Small intestine (tissue), 7 donors: Measurements from ENCODE around the gene TMEM63A. TPM values are rescaled to one million over a fixed set of nuclear protein-coding genes. Genes with fewer than 3 reads are reported as not detected.

Source experiments
- DNase-seq, 2 donors: peaks; one replicate each; pipeline versions ENCODE4 v3.0.0 to v3.0.0-alpha.2; 2013
- FAIRE-seq: peaks from 2 replicates; lab custom pipeline; 2012; peaks lifted over from hg19 to GRCh38; lab: Jason Lieb, UNC
- H3K27ac ChIP-seq, 3 donors: one replicate each; pipeline ENCODE4 v1.5.1; 2013; ENCODE audit warnings: low read length in 2 of 3, mild to moderate bottlenecking in 2 of 3, control low read depth in 1 of 3, inconsistent platforms in 1 of 3, low read depth in 1 of 3, moderate library complexity in 1 of 3
- H3K27me3 ChIP-seq, 3 donors: one replicate each; pipeline ENCODE4 v1.6.1; 2013; ENCODE audit warnings: low read length in 3 of 3, inconsistent platforms in 1 of 3; ENCODE audit not compliant: control insufficient read depth in 3 of 3, insufficient read depth in 3 of 3
- H3K36me3 ChIP-seq, 3 donors: one replicate each; pipeline ENCODE4 v1.6.1; 2013; ENCODE audit warnings: low read length in 3 of 3, inconsistent platforms in 1 of 3, low read depth in 1 of 3, mild to moderate bottlenecking in 1 of 3, moderate library complexity in 1 of 3; ENCODE audit not compliant: control insufficient read depth in 3 of 3, insufficient read depth in 2 of 3
- H3K4me1 ChIP-seq, 3 donors: one replicate each; pipeline ENCODE4 v1.6.1; 2013; ENCODE audit warnings: low read length in 2 of 3, inconsistent platforms in 1 of 3, low read depth in 1 of 3, mild to moderate bottlenecking in 1 of 3, moderate library complexity in 1 of 3; ENCODE audit not compliant: control insufficient read depth in 3 of 3, insufficient read depth in 2 of 3
- H3K4me3 ChIP-seq, 3 donors: one replicate each; pipeline ENCODE4 v1.5.1; 2013; ENCODE audit warnings: low read length in 3 of 3, control low read depth in 1 of 3, inconsistent platforms in 1 of 3, low read depth in 1 of 3, mild to moderate bottlenecking in 1 of 3, moderate library complexity in 1 of 3
- H3K9me3 ChIP-seq, 2 donors: one replicate each; pipeline ENCODE4 v1.6.1; 2013; ENCODE audit warnings: low read depth in 1 of 2, low read length in 1 of 2; ENCODE audit not compliant: control insufficient read depth in 2 of 2, insufficient read depth in 1 of 2
- WGBS, 3 donors: extraction: QIAGEN DNeasy Blood & Tissue Kit; methylation state at CpG; one replicate each; pipeline ENCODE4 v1.1.7; 2013; 5-methylcytosine and 5-hydroxymethylcytosine counted together
- polyA plus RNA-seq, 4 donors: library from polyadenylated mRNA; stranded (reverse) in 3 of 4; unstranded in 1 of 4; fragments of 200-250 nt in 3 of 4; fragments of 120-200 nt in 1 of 4; gene quantifications; one replicate each; pipeline versions ENCODE4 v1.2.1 to v1.2.3, GENCODE V29; 2013
- donor health status: healthy with polysubstance abuse.
- donor health status: control.
- donor health status: control.
- donor health status: Bipolar disorder and iron deficiency.
- donor health status: healthy.

TMEM63A gene
- polyA plus RNA-seq, 4 donors: 5.1 to 99.2 (median 35.0) TPM

DNA sequence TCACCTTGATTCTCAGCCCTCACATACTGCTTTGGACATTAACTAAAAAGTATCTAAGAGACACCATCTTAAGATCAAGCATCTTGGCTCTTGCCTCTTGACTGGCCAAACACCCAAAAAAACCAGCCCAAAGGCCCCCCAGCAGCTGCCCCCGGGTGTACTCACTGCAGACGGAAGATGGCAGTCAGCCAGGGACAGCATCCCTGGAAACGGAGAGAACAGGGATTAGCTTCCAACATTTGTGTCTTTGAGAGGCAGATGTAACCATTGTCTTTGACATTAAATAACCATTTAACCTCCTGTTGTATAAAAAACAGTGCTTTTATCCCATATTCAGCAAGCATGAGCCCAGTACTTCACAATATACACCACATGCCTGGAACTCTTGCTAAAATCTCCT is 11.3 kb downstream of the TMEM63A start:
- peaks cover 0 to 11% (median 7%) of the 10 kb centered on the region in 3 donors for H3K4me1 ChIP-seq
- 55 to 83% (median 68%) methylated on average over 3 of the region's 3 CpGs for WGBS, 3 donors
- H3K27ac ChIP-seq: no peak overlapping the region
- H3K4me3 ChIP-seq: no peak overlapping the region
- H3K27me3 ChIP-seq: no peaks in the 10 kb centered on the region
- DNase-seq (no peak), FAIRE-seq (no peak)
- peaks cover 5 to 83% (median 13%) of the 10 kb centered on the region in 3 donors for H3K36me3 ChIP-seq
- H3K9me3 ChIP-seq: no peaks in the 10 kb centered on the region

DNA sequence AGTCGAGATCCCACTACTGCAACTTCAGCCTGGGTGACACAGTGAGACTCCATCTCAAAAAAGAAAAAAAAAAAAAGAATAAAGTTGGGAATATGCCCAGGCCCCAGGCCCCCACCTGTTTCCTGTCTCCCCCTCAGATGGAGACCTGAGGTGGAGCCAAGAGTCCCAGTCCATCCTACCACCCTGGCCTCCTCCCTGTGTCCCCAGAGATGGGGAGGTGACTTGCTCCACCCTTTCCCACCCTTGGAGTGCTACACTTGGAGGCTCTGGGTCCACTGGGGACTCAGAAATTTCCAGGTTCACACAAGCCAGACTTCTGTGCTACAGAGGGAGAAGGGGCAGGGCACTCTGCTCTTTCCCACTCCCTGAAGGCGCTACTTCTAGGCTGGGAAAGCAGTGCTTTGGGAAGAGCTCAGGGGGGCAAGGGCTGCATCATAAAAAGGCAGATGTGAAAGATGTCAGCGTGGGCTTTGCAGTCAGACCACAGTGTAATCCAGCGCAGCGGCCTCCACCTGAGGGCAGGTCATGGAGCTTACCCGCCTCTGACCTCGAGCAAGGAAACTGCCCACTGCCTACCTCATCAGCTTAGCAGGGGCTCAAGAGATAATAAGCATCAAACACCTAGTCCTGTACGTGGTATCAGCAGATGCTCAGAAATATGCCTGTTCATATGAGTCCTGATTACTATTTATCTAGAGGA is 13.4 kb downstream of the TMEM63A start:
- 92 to 95% (median 95%) methylated on average over 8 of the region's 8 CpGs for WGBS, 3 donors

DNA sequence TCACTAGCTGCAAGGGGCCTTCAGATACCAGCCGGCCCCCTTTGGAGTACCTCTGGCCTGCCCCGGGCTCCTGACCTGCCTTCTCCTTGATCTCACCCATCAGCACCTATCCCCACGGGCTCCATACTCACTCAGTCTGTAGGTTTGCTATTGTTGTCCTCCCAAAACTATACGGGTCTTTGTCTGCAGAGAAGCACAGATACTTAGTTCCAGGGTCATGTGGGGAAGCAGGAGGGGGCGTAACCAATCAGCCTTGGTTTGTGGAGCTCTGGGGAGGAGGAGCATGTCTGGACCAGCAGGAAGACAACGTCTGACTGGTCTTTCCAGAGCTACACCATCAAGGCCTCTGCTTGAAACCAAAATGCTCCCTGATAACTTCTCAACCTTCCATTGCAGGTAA is 15.2 kb downstream of the TMEM63A start:
- peaks cover 0 to 6% (median 3%) of the 10 kb centered on the region in 3 donors for H3K4me1 ChIP-seq
- H3K27ac ChIP-seq: no peak overlapping the region
- DNase-seq (no peak), FAIRE-seq (no peak)
- H3K36me3 ChIP-seq: peaks cover 5 to 85% (median 27%) of the 10 kb centered on the region in 3 donors
- no peak overlapping the region for H3K4me3 ChIP-seq
- H3K9me3 ChIP-seq: no peaks in the 10 kb centered on the region
- 68 to 72% (median 70%) methylated on average over 6 of the region's 6 CpGs for WGBS, 3 donors
- no peaks in the 10 kb centered on the region for H3K27me3 ChIP-seq

More for the DNA sequence above, 13.4 kb downstream of the TMEM63A start:
- H3K4me1 ChIP-seq: peaks cover 0 to 6% (median 3%) of the 10 kb centered on the region in 3 donors
- H3K27ac ChIP-seq: no peak overlapping the region
- no peaks in the 10 kb centered on the region for H3K9me3 ChIP-seq
- DNase-seq (no peak), FAIRE-seq (no peak)
- peaks cover 5 to 81% (median 21%) of the 10 kb centered on the region in 3 donors for H3K36me3 ChIP-seq
- H3K4me3 ChIP-seq: no peak overlapping the region
- no peaks in the 10 kb centered on the region for H3K27me3 ChIP-seq

DNA sequence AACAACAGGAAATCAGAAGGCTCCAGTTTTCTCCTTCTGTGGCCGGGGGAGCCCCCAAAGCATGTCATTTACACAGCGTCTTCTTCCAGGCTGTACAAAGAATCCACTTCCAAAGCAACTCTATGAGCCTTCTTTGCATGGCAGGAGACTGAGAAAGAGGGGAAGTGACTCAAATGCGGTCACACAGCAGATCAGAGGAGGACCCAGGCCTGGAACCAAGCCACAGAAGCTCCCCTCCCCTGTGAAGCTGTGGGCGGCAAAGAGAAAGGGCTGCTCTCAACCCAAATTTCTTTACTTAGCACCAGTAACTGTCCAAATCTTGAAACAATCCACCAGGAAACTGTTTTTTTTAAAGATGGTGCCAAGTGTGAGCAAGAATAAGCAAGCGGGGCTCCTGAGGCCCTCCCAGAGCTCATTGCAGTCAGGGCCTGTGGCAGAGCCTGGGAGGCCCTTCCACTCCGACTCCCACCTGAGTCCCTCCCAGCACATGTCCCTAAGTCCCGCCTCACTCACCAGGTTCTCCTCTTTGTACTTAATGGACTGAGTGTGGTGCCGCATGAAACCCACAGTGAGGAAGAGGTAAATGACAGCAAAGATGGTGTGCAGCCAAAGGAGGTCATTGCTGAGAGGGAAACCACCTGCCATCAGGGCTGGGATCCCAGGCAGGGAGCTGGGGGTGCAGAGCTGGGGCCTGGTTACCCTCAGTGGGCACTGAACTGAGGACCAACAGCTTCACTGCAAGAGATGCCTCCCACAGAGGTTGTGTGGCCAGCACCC is 15.9 kb downstream of the TMEM63A start:
- peaks cover 5 to 85% (median 27%) of the 10 kb centered on the region in 3 donors for H3K36me3 ChIP-seq
- H3K27ac ChIP-seq: peak overlapping the region in 1 of 3 donors; percentile 19
- H3K4me1 ChIP-seq: peaks cover 0 to 6% (median 3%) of the 10 kb centered on the region in 3 donors
- no peaks in the 10 kb centered on the region for H3K27me3 ChIP-seq
- WGBS, 3 donors: 73 to 92% (median 86%) methylated on average over 8 of the region's 8 CpGs
- DNase-seq: no peak
- H3K4me3 ChIP-seq: no peak overlapping the region
- no peaks in the 10 kb centered on the region for H3K9me3 ChIP-seq
- no peak for FAIRE-seq

DNA sequence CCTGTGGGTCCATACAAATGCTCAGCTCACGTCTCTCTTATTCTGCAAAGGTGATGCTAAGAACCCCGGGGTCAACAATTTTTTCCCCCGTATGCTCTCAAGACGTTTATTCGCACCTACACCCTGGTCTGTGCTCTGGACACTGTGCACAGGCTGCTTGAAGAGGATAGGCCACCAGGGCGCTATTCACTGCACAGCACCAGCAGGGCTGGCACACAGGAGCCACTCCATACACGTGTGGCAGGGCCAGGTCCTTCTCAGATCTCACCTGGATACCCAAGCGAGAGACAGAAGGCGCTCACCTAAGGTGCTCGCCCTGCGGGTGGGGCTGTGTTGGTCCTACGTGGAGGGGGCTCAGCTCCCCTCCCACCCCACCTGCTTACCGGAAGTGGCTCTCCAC is 16.7 kb downstream of the TMEM63A start:
- FAIRE-seq (no peak), DNase-seq (no peak)
- 84 to 87% (median 84%) methylated on average over 13 of the region's 13 CpGs for WGBS, 3 donors
- H3K27ac ChIP-seq: peak overlapping the region in 1 of 3 donors; percentile 19
- no peak overlapping the region for H3K4me3 ChIP-seq
- peaks cover 3 to 85% (median 29%) of the 10 kb centered on the region in 3 donors for H3K36me3 ChIP-seq
- no peaks in the 10 kb centered on the region for H3K9me3 ChIP-seq
- H3K27me3 ChIP-seq: no peaks in the 10 kb centered on the region
- peaks cover 0 to 6% (median 3%) of the 10 kb centered on the region in 3 donors for H3K4me1 ChIP-seq

DNA sequence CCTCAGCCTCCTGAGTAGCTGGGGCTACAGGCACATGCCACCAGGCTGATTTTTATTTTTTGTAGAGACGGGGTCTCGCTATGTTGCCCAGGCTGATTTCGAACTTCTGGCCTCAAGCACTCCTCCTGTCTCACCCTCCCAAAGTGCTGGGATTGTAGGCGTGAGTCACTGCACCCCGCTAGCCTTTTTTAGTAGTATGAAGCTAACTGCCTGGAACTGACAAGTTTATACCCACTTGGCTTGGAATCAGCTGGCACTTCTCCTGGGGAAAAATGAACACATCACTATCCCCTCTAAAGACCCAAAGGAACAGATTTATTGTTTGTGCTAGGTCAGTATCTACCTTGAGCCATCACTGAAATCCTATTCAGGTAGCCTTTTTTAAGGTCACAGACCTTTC is 19.0 kb downstream of the TMEM63A start:
- FAIRE-seq: no peak
- Histone ChIP-seq H3K27me3 (no peaks in the 10 kb centered on the region), H3K27ac (no peak overlapping the region), H3K4me1 (peaks cover 0 to 6% (median 3%) of the 10 kb centered on the region in 3 donors), H3K4me3 (no peak overlapping the region), H3K36me3 (peaks cover 3 to 88% (median 24%) of the 10 kb centered on the region in 3 donors), H3K9me3 (no peaks in the 10 kb centered on the region)
- DNase-seq: no peak
- WGBS, 3 donors: 92 to 94% (median 92%) methylated on average over 5 of the region's 5 CpGs

DNA sequence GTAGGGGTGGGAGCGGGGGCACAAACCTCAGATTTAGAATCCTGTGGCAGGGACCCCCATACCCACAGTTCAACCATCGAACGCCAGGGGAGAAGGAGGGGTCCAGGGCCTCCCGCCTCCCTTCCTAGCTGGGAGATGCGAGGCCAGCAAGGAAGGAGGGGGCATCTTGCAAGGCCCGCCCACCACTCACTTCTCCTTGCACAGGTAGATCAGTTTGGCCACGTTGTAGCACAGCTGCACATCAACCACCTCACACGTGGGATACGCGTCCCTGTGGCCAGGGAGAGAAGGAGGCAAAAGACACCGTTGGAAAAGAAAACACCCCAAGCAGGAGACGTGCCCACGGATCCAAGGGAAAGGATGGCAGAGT is 19.6 kb downstream of the TMEM63A start:
- H3K27me3 ChIP-seq: no peaks in the 10 kb centered on the region
- WGBS, 3 donors: 78 to 90% (median 89%) methylated on average over 11 to 13 of the region's 13 CpGs
- FAIRE-seq (no peak), DNase-seq (no peak)
- no peak overlapping the region for H3K27ac ChIP-seq
- H3K4me1 ChIP-seq: peaks cover 0 to 10% (median 3%) of the 10 kb centered on the region in 3 donors
- H3K4me3 ChIP-seq: no peak overlapping the region
- peaks cover 0 to 84% (median 24%) of the 10 kb centered on the region in 3 donors for H3K36me3 ChIP-seq
- no peaks in the 10 kb centered on the region for H3K9me3 ChIP-seq

DNA sequence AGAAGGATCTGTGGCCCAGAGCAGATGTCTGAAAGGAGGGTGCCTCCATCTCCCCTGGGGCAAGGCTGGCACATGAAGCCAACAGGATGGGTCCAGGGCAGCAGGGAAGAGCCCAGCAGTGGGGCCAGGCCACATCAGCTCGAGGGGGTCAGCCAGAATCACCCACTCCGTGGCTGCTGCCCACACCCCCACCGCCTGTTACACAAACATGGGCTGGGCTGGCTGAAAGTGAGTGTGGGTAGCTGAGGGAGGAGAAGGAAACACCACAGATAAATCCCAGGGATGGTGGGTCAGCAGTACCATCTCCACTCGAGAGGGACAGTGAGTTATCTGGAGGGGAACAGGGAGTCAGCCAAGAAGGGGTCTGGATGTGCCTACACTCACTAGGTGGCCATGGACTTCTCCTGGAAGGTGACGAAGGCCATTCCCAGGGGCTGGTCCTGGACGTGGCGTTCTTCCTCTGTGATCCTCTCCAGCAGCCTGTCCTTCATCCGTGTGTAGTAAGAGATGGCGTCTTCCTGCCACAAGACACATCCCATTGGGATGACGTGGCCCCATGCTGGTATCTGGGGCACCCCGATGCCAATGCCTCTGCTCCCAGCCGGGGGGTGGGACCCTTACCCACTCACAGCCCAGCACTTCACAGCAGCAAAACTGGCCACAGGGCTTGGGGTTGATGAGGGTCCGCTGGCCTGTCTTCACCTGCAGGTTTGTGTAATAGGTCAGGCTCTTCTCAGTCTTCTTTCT is 20.2 kb downstream of the TMEM63A start:
- 89 to 91% (median 89%) methylated on average over 13 of the region's 13 CpGs for WGBS, 3 donors
- no peak for FAIRE-seq
- DNase-seq: no peak

More for the DNA sequence above, 20.2 kb downstream of the TMEM63A start:
- Histone ChIP-seq H3K4me3 (no peak overlapping the region), H3K27me3 (no peaks in the 10 kb centered on the region), H3K9me3 (no peaks in the 10 kb centered on the region), H3K4me1 (peaks cover 0 to 13% (median 3%) of the 10 kb centered on the region in 3 donors), H3K27ac (no peak overlapping the region), H3K36me3 (peaks cover under 1 to 85% (median 24%) of the 10 kb centered on the region in 3 donors)
